Peyer's patch (tissue), 4 donors: ENCODE measurements around the gene TMEM38A. TPM values are rescaled to one million over a fixed set of nuclear protein-coding genes. Genes with fewer than 3 reads are reported as not detected.

Experiments
- DNase-seq, 3 donors: peaks; one replicate each; pipeline ENCODE4 v3.0.0-alpha.2; 2017 to 2019
- H3K27ac ChIP-seq, 4 donors: fragments of 200-600 bp; sonication (generic); one replicate each; pipeline ENCODE4 v1.5.1; 2016 to 2019
- H3K27me3 ChIP-seq, 2 donors: fragments of 200-600 bp; sonication (generic); one replicate each; pipeline ENCODE4 v1.5.1; 2019
- H3K36me3 ChIP-seq, 3 donors: fragments of 200-600 bp; sonication (generic); one replicate each; pipeline ENCODE4 v1.5.1; 2016 to 2019
- H3K4me1 ChIP-seq, 4 donors: fragments of 200-600 bp; sonication (generic); one replicate each; pipeline ENCODE4 v1.5.1; 2016 to 2019
- H3K4me3 ChIP-seq, 4 donors: fragments of 200-600 bp; sonication (generic); 1 replicate in 3 of 4; 2 replicates in 1 of 4; pipeline ENCODE4 v1.5.1; 2016 to 2019; ENCODE audit warnings: mild to moderate bottlenecking in 1 of 4
- H3K9me3 ChIP-seq, 4 donors: fragments of 200-600 bp; sonication (generic); one replicate each; pipeline ENCODE4 v1.5.1; 2016 to 2019; ENCODE audit warnings: mild to moderate bottlenecking in 1 of 4
- POLR2A ChIP-seq, 2 donors: fragments of 450-650 bp; IDR thresholded peaks; one replicate each; pipeline ENCODE4 v1.5.1; 2017; ENCODE audit warnings: antibody characterized with exemption in 2 of 2, mild to moderate bottlenecking in 2 of 2, moderate library complexity in 2 of 2
- total RNA-seq, 4 donors: library from RNA; depleted of rRNA; stranded (reverse); fragments of >200 nt; gene quantifications; one replicate each; pipeline ENCODE4 v1.1.0, GENCODE V29; 2016
- TF ChIP-seq, protein P1 (sequence below), 6 experiments: fragments of 450-650 bp in 4 of 6; fragments of 200-600 bp in 2 of 6; sonication (generic) in 1 of 6; IDR thresholded peaks; one replicate each; pipeline ENCODE4 v1.5.1; 2017 to 2019; ENCODE audit warnings: antibody characterized with exemption in 6 of 6, mild to moderate bottlenecking in 3 of 6, moderate library complexity in 1 of 6

Gene TMEM38A
- total RNA-seq, 4 donors from 2014 or later: 2.3 to 4.4 (median 2.9) TPM

DNA sequence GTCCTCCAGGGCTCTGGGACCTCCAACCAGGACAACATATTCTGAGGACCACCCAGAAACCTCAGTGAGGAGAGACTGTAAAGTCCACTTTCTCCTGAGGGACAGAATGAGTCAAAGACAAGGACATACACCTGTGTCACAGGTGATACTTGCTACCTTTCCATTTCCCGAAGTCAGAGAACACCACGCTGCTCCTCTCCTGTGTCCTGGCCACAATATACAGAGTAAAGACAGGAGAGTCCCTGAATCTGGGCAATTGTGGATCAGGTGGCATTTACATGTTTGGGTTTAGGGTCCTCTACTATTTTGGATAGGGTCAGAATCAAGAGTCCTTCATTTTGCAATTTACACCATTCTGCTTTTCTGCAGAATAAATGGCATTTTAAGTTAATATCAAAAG, 37.9 kb upstream of the TMEM38A start:
- no peak for TF ChIP-seq POLR2A (IDR thresholded peaks at IDR 0.05)
- peaks cover 0 to 15% (median 0%) of the 10 kb centered on the region in 3 donors for H3K36me3 ChIP-seq

GRCh38 chr19:16623576-16623975, 37.4 kb upstream of the TMEM38A start:
- no peaks in the 10 kb centered on the region for H3K9me3 ChIP-seq
- H3K36me3 ChIP-seq: peaks cover 0 to 15% (median 0%) of the 10 kb centered on the region in 3 donors
- H3K27me3 ChIP-seq: no peaks in the 10 kb centered on the region
- TF ChIP-seq POLR2A (IDR thresholded peaks at IDR 0.05): no peak
- TF ChIP-seq, protein P1, sequence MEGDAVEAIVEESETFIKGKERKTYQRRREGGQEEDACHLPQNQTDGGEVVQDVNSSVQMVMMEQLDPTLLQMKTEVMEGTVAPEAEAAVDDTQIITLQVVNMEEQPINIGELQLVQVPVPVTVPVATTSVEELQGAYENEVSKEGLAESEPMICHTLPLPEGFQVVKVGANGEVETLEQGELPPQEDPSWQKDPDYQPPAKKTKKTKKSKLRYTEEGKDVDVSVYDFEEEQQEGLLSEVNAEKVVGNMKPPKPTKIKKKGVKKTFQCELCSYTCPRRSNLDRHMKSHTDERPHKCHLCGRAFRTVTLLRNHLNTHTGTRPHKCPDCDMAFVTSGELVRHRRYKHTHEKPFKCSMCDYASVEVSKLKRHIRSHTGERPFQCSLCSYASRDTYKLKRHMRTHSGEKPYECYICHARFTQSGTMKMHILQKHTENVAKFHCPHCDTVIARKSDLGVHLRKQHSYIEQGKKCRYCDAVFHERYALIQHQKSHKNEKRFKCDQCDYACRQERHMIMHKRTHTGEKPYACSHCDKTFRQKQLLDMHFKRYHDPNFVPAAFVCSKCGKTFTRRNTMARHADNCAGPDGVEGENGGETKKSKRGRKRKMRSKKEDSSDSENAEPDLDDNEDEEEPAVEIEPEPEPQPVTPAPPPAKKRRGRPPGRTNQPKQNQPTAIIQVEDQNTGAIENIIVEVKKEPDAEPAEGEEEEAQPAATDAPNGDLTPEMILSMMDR (IDR thresholded peaks at IDR 0.05): no peak
- H3K4me1 ChIP-seq: peaks cover 0 to 37% (median 7%) of the 10 kb centered on the region in 4 donors
- H3K27ac ChIP-seq: no peak overlapping the region
- H3K4me3 ChIP-seq: no peak overlapping the region
- DNase-seq: no peak

More for the DNA sequence above, 37.9 kb upstream of the TMEM38A start:
- no peaks in the 10 kb centered on the region for H3K9me3 ChIP-seq
- H3K27me3 ChIP-seq: no peaks in the 10 kb centered on the region
- H3K4me1 ChIP-seq: peaks cover 0 to 37% (median 7%) of the 10 kb centered on the region in 4 donors
- DNase-seq: no peak
- no peak overlapping the region for H3K4me3 ChIP-seq
- H3K27ac ChIP-seq: no peak overlapping the region

- peaks cover 0 to 15% (median 0%) of the 10 kb centered on the region in 3 donors for H3K36me3 ChIP-seq
- H3K4me1 ChIP-seq: peaks cover 0 to 39% (median 10%) of the 10 kb centered on the region in 4 donors
- DNase-seq: no peak
- TF ChIP-seq, protein P1 (IDR thresholded peaks at IDR 0.05): no peak
- TF ChIP-seq POLR2A (IDR thresholded peaks at IDR 0.05): no peak
- no peak overlapping the region for H3K4me3 ChIP-seq
- no peak overlapping the region for H3K27ac ChIP-seq
- no peaks in the 10 kb centered on the region for H3K27me3 ChIP-seq
- no peaks in the 10 kb centered on the region for H3K9me3 ChIP-seq
Observed at GRCh38 chr19:16624236-16624635, 36.7 kb upstream of the TMEM38A start.

DNA sequence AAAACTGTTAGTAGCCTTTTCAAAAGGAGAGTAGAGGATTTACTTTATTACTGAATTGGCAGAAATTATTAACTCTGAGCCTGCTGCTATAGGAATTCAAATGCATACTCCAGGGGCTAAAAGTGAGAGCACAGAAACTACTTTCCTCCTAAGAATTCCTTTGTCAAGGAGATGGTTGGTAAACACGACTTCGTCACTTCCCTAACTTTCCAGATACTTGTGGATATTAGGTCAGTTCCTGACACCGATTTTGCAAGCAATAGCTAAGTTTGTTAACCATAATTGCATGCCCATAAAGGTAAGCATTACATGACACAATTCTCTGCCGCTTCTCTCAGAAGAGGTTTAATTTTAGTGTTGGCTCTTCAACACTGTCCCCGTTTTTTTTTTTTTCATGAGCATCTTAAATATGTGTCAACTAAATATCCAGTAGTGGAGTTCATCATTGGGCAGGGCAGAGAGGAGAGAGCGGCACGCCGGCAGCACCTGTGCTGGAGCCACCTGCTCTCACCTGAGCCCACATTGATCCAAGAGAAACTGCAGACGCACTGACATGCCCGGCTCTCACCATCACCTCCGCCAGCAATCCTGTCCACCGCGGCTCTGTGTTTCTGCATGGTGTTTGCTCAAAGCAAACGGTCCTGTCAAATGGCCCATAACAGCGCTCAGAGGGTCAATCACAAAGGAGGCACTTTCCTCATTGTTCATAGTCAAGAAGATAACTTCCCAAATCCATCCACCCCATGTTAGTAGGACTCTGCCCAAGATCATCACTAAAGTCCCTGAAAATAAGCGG, 35.6 kb upstream of the TMEM38A start:
- H3K27me3 ChIP-seq: no peaks in the 10 kb centered on the region
- no peak overlapping the region for H3K4me3 ChIP-seq
- peaks cover 0 to 19% (median 0%) of the 10 kb centered on the region in 3 donors for H3K36me3 ChIP-seq
- H3K27ac ChIP-seq: no peak overlapping the region
- peaks cover 0 to 42% (median 11%) of the 10 kb centered on the region in 4 donors for H3K4me1 ChIP-seq
- TF ChIP-seq, protein P1 (IDR thresholded peaks at IDR 0.05): no peak
- TF ChIP-seq POLR2A (IDR thresholded peaks at IDR 0.05): no peak
- DNase-seq: no peak
- H3K9me3 ChIP-seq: no peaks in the 10 kb centered on the region

- peaks cover 0 to 31% (median 11%) of the 10 kb centered on the region in 4 donors for H3K4me1 ChIP-seq
- DNase-seq: no peak
- H3K27ac ChIP-seq: peak overlapping the region; percentile 89 to 99 (median 98)
Observed at GRCh38 chr19:16626796-16627192, 34.1 kb upstream of the TMEM38A start.

More at GRCh38 chr19:16626796-16627192, 34.1 kb upstream of the TMEM38A start:
- Histone ChIP-seq H3K27me3 (no peaks in the 10 kb centered on the region), H3K36me3 (peaks cover 0 to 28% (median 0%) of the 10 kb centered on the region in 3 donors), H3K4me3 (peak overlapping the region; percentile 69 to 99 (median 88)), H3K9me3 (no peaks in the 10 kb centered on the region)
- TF ChIP-seq POLR2A (IDR thresholded peaks at IDR 0.05): no peak
- TF ChIP-seq, protein P1 (IDR thresholded peaks at IDR 0.05): no peak
